CMK (cell line): ENCODE results near the gene SLIT3.

Experiments used
- DNase-seq: peaks from one replicate; pipeline ENCODE4 v3.0.0-alpha.2; 2010; ENCODE audit warnings: low read depth

SLIT3 gene

DNA sequence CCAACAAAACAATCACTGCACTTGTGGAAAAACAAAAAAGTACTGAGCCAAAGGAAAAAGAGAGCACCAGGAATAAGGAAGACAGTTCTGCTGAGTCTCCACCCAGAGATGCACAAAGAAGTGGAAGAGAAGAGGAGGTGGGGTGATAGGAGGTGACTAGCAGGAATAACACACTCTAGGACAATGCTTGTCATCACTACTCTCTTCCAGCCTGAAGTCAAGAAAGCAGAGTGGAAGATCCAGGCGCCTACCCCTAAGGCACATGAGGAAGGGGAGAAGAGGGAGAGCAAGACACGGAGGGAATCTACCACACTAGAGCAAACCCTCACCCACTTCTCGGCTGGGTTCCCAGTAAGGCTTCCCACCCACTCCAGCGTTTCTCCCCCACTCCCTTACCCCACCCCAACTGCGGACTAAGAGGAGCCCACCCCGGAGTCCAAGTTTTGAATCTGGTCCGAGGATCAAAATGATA is 1.7 kb downstream of the SLIT3 start:
- no peak for DNase-seq

DNA sequence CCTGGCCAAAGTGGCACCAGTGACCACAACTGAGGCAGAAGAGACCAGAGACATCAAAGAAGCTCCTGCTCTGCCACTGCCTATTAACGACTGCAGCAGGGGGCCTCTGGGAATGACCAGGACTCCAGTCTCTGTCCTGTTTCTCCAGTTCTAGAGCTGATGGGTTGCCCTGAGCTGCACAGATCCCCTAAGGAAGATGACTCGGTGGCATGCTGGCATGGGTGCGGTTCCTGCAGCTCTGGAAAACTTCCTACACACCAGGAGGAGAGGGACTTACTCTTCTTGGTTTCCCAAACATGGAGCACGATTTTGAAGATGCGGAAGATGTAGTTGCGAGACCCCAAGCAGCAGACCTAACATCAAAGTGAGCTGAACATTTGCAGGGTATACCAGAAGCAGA is 2.7 kb downstream of the SLIT3 start:
- no peak for DNase-seq

DNA sequence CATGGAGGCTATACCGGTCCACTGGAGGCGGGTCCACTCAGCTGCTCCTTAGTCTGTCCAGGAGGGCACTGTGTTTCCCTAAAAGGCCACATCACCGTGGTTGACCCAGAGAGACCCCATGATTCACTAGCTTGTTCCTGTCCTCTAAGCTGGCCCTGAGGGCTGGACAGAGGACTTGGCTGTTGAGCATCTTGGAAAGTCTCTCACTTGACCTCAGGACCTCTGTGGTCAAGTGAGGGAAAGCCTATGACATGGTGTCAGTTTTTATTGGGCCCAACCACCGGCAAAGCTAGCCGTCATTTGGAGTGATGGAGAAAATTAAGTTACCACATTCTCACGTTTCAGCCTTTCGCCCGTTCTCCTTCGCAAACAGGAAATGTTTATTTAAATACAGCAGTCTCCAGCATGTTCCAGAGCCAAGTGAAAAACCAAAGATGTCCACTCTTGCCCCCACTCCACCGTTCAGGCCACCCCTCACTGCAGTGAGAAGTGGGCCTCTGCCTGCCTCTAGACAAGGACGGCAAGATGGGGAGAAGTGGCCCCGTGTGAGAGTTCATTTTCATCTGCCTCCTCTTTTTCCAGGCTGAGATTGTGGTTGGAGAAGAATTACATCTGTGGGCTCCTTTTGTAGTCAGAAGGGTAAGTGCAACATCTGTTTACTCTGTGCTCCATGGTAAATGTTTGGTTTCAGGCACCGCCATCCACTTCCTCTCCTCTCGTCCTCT is 4.4 kb downstream of the SLIT3 start:
- no peak for DNase-seq

DNA sequence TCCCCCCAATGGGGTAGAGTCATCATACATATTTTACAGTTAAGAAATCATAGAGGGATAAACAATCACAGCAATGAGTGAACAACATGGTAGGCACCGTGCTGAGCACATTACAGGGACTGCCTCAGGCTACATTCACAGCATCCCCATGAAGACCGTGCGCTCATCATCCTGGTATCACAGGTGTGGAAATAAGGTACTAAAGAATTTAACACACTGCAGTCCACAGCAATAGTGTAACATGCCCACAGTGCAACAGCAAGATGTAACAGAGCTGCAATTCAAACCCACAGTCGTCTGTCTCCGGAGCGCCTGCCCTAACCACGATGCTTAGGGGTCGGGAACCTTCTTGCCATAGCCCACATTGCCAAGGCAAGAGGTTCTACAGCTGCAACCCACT is 5.6 kb downstream of the SLIT3 start:
- no peak for DNase-seq

GRCh38 chr5:169294621-169295020 is 6.3 kb downstream of the SLIT3 start:
- no peak for DNase-seq

GRCh38 chr5:169291877-169292276 is 9.1 kb downstream of the SLIT3 start:
- no peak for DNase-seq

DNA sequence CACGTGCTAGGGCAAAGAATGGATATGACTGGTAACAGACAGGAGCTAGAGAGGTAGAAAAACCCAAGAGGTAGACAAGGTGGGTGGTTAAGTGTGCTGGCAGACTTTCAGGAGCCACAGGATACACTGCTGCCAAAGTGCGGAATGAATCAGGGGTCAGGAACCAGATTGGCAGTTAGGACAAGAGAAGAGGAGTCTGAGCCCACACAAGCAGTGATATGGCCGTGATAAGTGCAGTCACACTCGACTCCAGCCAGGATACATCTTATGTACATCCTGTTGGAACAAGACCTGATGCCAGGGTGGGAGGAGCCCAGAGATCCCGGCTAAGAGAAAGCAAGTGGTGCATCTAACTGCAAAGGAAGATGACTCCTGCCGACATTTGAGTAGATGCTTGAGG is 10.0 kb downstream of the SLIT3 start:
- DNase-seq, result no peak

DNA sequence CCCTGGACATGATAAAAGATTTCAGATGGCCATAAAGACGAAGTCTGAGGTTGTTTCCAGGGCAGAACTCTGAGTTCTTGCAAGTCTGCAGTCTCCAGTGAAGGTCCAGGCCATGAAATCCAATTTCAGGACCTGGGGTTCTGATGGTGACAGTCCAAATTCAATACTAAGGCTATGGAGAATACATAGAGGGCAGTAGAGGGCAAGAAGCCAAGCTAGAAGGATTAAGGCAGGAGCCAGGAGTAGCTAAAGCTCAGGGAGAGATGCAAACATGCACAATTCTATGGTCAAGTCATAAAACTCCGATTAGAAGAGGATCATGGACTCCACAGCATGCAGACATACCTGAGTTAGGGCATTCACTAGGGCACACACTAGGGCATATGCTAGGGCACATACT is 11.4 kb downstream of the SLIT3 start:
- no peak for DNase-seq

GRCh38 chr5:169288066-169288930 is 12.6 kb downstream of the SLIT3 start:
- no peak for DNase-seq

DNA sequence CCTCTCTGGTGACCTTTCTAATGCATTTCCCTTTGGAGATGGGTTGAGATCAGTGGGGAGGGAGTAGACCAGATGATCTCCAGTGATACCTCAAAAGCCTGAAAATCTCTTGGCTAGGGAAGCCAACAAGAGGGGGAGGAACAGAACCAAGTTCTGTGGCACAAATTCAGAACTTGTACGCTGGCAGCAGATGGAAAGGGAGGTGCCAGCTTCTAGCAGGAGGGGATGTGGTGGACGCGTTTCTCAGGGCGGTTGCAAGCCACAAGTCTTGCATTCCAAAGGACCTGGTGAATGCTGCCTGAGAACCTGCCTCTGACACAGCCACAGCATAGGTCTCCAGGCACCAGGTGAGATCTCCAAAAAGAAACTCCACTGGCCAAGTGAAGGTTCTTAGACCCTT is 13.4 kb downstream of the SLIT3 start:
- no peak for DNase-seq

DNA sequence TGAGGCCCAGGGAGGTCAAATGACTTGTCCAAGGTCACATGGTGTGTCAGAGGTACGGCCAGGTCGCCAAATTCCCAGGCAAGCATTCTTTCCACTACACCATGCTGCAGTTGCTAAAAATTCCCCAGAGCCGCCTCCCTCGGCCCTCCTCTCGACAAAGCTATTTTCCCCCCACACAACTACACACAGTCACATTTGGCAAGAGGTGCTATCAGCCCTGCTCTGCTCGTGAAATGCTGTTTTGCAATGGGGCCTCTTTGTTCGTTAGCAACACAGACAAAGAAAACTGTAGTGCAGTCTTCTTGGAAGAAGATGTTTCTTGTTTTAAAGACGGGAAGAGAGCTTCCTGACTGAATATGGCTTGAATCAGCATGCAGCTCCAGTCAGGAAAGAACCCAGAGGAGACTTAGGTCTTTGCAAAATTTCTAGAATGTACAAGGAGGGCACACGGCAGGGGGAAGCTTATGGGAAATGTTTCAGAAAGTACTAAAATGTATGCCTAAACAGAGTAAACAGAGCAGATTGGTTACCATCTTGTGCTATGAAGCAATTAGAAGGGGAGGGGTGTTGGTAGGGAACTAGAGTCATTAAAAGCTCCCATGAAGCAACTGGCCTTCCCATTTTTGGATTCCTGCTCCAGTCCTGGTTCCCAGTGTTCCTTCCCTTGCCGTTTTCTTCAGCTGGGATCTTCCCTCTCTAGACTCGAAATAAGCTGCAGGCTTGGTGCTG is 14.2 kb downstream of the SLIT3 start:
- no peak for DNase-seq

- DNase-seq, result no peak
Observed at GRCh38 chr5:169283887-169284286, 17.1 kb downstream of the SLIT3 start.

- no peak for DNase-seq
Observed at GRCh38 chr5:169281625-169282024, 19.3 kb downstream of the SLIT3 start.

GRCh38 chr5:169280696-169281095 is 20.2 kb downstream of the SLIT3 start:
- no peak for DNase-seq

DNA sequence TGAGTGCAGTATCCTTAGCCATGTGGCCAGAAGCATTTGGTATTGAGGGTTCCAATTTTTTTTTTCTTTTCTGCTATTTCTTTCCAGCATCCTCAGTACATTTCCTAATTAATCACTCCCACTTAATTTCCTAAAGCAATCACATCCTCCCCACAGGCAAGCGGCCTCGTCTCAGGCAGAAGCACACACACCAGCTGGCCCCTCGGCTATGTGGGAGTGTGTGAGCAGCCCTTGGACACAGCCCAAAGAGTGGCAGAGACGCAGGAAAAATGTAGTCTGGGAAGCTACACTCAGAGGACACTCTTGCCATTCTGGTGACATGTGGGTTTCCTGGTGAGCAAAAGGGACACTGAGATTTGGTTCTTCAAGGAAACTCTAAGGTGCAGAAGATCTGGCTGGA is 20.7 kb downstream of the SLIT3 start:
- DNase-seq, result no peak

DNA sequence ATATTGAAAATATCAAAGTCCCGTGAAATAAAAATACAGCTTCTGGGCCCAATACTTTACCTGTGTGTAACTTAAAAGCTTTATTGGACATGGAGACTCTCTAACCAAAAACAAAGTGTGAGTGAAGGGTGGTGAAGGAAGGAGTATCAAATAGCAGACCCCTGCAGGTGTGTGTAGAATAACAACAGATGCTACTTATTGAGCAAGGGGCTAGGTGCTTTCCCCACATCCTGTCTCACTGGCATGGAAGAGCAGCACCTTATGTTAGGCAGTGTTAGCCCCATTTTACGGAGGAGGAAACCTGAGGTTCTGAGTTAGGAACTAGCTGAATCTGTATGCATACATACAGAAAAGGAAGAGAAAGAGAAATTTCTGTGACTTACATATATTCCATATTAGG is 21.8 kb downstream of the SLIT3 start:
- DNase-seq, result no peak

DNA sequence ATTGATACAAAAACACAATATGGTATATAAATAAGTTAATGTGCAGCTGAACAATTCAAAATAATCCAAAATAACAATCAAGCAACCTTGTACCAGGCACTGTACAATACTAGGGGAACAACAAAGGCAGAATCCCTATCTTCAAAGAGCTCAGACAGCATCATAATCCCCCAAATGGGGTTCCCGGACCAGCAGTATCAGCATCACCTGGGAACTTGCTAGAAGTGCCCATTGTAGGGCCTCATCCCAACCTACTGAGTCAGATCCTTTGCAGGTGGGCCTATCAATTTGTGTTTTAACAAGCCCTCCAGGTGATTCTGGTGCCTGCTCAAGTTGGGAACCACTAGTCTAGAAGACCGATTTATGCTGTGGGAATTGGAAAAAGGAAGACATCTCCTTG is 27.1 kb downstream of the SLIT3 start:
- DNase-seq, result no peak

- DNase-seq, result no peak
Observed at GRCh38 chr5:169273451-169273850, 27.5 kb downstream of the SLIT3 start.

GRCh38 chr5:169272731-169273427 is 28.1 kb downstream of the SLIT3 start:
- no peak for DNase-seq

GRCh38 chr5:169272111-169272510 is 28.8 kb downstream of the SLIT3 start:
- DNase-seq, result no peak

DNA sequence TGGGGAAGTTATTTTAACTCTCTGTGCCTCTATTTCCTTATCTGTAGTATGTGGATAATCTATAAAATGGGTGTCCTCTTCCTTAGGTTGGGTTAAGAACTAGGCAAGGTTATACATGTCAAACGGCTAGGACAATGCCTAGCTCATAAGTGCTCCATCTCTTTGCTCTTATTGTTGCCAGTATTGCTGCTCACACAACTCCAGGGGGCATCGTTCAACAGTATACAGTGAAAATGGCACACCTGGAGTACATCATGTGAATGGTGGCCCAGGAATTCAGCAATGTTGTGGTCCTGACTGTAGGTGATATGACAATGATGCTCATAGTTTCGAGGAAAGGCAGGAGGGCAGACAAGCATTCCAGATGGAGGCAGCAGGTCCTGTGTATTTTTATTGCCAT is 30.1 kb downstream of the SLIT3 start:
- no peak for DNase-seq

DNA sequence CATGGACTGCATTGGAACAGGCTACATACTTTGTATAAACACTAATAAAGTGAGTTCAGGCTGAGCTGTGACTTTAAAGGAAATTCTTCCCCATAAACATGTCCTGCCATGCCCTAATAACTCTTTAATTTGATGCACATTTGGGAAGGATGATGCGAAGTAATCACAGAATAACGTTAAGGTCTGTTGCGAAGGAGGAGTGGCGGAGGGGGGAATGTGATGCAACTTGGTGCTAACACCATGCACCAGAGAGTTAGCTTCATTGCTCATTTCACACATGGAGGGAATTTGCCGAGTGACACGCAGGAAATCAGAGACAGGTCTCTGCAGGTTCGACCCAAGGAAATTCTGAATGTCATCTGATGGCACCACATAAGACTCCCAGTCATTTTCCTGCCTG is 32.9 kb downstream of the SLIT3 start:
- no peak for DNase-seq
